GM15510 (cell line): ENCODE results near the gene OSTN.

Experiments
- POLR2A ChIP-seq: IDR thresholded peaks from 3 replicates; pipeline ENCODE4 v1.6.1; 2011; ENCODE audit warnings: borderline replicate concordance; ENCODE audit not compliant: insufficient read length; ENCODE audit errors: extremely low read depth

Gene OSTN

GRCh38 chr3:191313296-191313695 lies 114.3 kb downstream of the OSTN start:
- no peak for TF ChIP-seq POLR2A

- no peak for TF ChIP-seq POLR2A
Observed at GRCh38 chr3:191314109-191314728, 115.2 kb downstream of the OSTN start.
